NCI-H1436 treated with DMSO at 0.1 percent for 48 hours (cell line): ENCODE data around the gene ITGB6.
A peak's percentile ranks its signal among the peaks of the same experiment; 100 is the strongest.
"Not testable (repeated sequence)": the region's sequence is repeated elsewhere in the genome, so short reads cannot be mapped to it uniquely, and the experiment has no call there.

Experiments
- DNase-seq: peaks from one replicate; lab custom pipeline; 2025; lab: John Stamatoyannopoulos, UW

The ITGB6 gene

DNA sequence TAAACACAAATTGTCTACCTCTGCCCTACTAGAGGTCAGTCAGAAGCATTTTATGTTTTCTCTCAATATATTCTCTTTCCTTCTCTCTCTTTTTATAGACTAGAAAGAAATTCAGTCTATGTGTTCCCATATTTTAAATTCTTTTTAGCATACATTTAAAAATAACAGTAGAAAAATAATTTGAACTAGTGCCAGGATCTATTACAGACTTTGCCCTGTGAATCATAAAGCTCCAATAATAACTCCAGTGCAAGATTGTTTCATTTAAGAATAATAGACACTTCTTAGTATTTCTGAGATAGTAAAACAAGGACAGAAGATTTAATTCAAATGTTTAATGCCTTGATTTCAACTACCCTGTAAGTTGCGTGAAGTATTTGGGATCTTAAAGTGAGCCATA is 60.1 kb downstream of the ITGB6 start:
- no peak for DNase-seq

DNA sequence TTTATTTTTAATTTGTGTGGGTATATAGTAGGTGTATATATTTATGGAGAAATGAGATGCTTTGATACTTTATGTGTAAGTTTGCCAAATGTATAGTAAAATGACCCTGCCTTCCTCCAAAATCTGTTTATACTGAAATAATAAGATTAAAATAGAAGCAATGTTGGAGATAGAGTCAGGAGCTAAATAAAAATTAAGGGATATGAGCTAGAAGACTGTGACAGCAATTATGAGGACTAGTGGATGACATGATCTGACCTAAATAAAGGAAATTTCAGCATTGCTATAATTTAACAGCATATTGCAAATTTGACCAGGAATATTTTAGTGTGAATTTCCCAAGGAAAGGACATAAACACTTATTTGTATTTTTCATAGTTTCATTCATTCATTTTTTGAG is 60.7 kb downstream of the ITGB6 start:
- no peak for DNase-seq

- no peak for DNase-seq
Observed at GRCh38 chr2:160138406-160138805, 61.7 kb downstream of the ITGB6 start.

- no peak for DNase-seq
Observed at GRCh38 chr2:160137464-160137863, 62.6 kb downstream of the ITGB6 start.

- no peak for DNase-seq
Observed at GRCh38 chr2:160132761-160133160, 67.3 kb downstream of the ITGB6 start.

DNA sequence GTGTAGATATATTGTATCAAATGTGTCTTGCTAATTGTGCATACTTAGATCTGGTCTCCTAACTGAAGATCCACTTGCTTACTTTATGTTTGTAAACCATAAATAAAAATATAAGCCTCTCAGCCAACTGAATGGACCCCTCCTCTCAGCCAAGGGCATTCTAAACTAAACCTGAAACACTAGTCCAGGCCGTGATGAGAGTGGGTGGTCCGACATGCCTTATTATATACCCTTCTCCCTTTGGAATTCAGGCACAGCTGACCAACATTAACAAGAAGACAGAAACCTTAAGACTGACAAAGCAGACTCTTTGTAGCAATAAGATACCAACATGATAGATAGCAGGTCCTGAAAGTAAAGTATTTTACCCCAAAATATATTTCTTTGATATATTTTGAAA is 73.3 kb downstream of the ITGB6 start:
- no peak for DNase-seq

GRCh38 chr2:160126315-160126714 is 73.8 kb downstream of the ITGB6 start:
- no peak for DNase-seq

DNA sequence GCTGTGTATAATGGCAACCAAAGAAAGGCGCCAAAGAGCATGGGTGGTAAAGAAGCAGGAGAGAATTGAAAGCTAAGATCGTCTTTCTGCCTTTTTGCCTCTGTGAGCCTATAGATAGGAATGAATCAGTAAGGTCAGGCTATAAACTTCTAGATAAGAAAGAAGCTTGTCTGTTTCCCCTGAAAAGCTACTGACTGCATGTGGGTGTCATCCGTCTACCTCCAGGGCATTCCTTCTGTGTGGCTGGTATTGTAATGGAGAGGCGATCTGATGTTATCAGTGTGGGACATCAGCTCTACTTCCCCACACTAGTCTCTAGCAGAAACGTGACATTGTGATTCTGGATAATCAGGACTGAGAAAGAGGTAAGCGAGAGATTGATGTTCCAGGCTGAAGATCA is 74.2 kb downstream of the ITGB6 start:
- DNase-seq = no peak

DNA sequence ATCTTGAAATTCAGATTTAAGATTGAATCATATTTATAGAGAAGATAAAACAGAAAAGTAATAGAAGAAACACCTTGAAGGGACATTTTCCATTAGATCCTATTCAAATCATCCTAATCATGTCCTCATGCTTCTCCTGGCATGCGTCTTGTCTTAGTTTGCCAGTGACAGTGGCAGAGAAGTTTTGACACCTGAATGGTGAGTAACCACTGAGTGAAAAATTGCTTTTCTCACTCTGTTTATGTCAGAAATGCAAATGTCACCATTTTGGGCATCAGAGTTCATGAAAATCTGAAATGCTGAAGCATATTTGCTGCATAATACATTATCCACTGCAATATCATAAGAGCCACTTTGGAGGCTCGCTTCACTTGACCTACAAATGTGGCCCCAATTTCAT is 74.7 kb downstream of the ITGB6 start:
- DNase-seq = no peak

DNA sequence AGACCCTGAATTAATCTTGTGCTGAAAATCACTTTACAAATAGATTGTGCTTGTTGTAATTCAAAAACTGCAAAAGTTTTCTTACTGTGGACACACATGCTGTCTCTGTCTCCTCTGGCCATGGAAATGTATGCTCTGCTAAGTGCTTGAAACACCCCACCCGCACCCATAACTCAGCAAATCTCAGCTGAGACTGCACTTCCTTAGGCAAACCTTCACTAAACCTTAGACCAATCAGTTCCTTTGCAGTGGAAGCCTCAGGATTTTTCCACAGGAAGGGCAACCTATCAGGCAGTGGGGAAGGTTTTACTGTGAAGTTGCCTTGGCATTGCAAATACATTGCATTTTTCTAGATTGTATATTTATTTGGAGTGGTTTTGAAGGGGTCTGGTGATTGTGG is 75.5 kb downstream of the ITGB6 start:
- no peak for DNase-seq

GRCh38 chr2:160114721-160115120 is 85.4 kb downstream of the ITGB6 start:
- not testable (repeated sequence) for DNase-seq

DNA sequence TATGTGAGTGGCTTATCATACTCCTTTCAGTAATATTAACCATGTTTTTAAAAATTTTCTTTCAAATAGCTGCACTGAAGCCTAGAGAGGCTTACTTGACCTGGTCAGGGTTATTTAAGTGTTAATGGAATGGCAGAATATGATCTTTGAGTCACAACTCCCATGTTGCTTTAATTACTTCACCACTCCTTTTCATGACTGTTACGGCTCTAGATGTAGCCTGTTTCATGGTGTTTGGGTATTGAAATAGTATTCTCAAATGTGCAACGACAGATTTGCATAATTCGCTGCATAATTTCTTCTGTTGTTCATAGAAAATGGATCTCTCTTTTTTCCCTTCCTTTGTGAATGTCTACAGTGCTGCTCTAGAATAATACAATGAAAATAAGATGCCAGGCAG is 86.1 kb downstream of the ITGB6 start:
- DNase-seq = no peak

- DNase-seq = no peak
Observed at GRCh38 chr2:160111951-160112798, 87.9 kb downstream of the ITGB6 start.

GRCh38 chr2:160110674-160111239 is 89.3 kb downstream of the ITGB6 start:
- DNase-seq = no peak

- DNase-seq = peak; percentile 26
Observed at GRCh38 chr2:160109939-160110673, 90.0 kb downstream of the ITGB6 start.

DNA sequence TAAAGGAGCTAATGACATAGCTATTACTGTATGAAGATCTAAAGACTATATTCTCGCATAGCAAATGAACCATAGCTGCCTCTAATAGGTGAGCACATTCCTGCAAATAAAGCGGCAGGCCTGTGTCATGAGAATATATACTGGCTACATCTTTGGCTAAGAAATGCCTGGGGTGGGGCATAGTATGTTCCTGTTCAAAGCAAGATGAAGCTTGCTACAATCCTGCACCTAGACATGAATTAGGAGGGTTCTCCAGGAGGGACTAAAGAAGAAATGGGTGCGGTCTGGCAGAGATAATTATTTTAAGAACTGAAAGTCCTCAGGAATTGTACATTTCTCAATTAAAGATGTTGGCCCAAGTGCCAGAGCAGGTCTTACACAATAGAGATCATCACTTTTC is 90.8 kb downstream of the ITGB6 start:
- no peak for DNase-seq

DNA sequence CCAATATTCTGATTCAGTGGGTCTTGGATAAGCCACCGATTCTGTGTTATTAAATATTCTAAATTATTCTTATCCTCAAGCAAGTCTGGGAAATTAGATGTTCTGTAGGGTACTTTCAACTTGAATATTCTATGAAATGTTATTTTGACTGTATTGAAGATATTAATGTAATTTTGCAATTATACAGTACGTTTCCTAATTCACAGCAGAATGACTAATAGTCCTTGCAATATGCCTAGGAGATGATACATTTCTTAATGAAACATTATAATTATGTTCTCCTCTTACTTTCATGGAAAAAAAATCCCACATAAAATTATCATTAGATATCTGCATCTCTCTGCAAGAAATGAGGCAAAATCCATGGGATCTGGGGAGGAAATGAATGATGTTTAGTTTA is 91.4 kb downstream of the ITGB6 start:
- no peak for DNase-seq

GRCh38 chr2:160105366-160105765 is 94.7 kb downstream of the ITGB6 start:
- DNase-seq = no peak

DNA sequence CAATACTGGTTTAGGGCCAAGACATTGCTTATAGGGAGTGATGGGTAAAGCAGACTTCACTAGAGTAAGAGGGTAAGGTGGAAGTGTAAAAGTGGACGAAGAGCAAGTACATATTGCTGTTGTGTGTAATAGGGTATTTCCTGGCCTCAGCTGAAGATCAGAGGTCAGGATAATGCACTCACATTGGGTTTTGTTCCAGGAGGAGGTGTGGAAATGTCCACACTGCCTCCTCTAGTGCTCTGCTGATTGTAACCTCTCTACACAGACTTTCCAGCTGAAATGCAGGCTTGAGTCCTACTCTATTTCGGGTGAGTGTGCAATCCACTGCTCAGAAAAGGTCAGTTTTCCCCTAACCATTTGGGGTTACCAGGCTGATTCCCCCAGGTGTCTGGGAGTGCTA is 96.0 kb downstream of the ITGB6 start:
- no peak for DNase-seq

- DNase-seq = no peak
Observed at GRCh38 chr2:160097326-160097725, 102.7 kb downstream of the ITGB6 start.

- no peak for DNase-seq
Observed at GRCh38 chr2:160096409-160096808, 103.7 kb downstream of the ITGB6 start.

GRCh38 chr2:160092445-160092844 is 107.6 kb downstream of the ITGB6 start:
- DNase-seq = no peak

DNA sequence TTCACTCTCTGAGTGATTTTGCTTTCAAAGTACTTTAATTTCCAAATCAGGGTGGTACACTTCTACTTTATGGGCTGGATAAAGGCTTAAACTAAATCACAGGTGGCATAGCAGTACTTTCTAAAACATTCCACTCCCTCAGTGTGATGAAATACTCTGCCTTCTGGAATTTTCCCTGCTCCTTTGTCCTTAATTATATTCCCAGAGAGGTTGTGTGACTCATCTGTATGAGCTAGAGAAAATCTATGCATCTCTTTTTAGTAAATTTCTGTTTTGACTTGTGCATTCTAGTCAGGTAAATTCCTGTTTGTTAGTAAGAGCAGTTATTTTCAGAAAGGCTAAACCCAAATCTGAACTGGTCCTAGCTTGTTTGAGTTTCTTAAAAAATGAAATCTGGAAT is 108.7 kb downstream of the ITGB6 start:
- no peak for DNase-seq
